Kidney epithelial cell (primary cell): ENCODE results near the gene ZBTB43. TPM values are rescaled to one million over a fixed set of nuclear protein-coding genes. Genes with fewer than 3 reads are reported as not detected.
"Not testable (repeated sequence)": the region's sequence is repeated elsewhere in the genome, so short reads cannot be mapped to it uniquely, and the experiment has no call there.

ENCODE experiments used
- DNase-seq: peaks from one replicate; pipeline ENCODE4 v3.0.0-alpha.2; 2010; ENCODE audit warnings: low read depth
- H3K27me3 ChIP-seq: 2 replicates; pipeline ENCODE4 v1.6.0; 2011; ENCODE audit warnings: low read length; ENCODE audit not compliant: control insufficient read depth, insufficient read depth
- H3K36me3 ChIP-seq: 2 replicates; pipeline ENCODE4 v1.5.1; 2011; ENCODE audit warnings: low read length; ENCODE audit not compliant: control insufficient read depth, insufficient read depth
- H3K4me3 ChIP-seq: 2 replicates; pipeline ENCODE4 v1.5.1; 2011; ENCODE audit warnings: low read depth, mild to moderate bottlenecking, control low read depth, low read length
- CTCF ChIP-seq: IDR thresholded peaks from 2 replicates; pipeline ENCODE4 v1.5.1; 2011; ENCODE audit warnings: mild to moderate bottlenecking, moderate library complexity, low read length, control low read depth, inconsistent platforms; ENCODE audit not compliant: insufficient read depth, poor library complexity, severe bottlenecking
- total RNA-seq: library from RNA; depleted of rRNA; stranded (reverse); fragments of >200 nt; gene quantifications from 2 replicates; pipeline ENCODE4 v1.2.3, GENCODE V29; 2015

The ZBTB43 gene
- total RNA-seq, 1 donor from 2014 or later = 11.8 TPM

- H3K36me3 ChIP-seq = no peaks in the 10 kb centered on the region
- no peak for DNase-seq
These were observed 13.6 kb downstream of the ZBTB43 start for GRCh38 chr9:126818482-126818881.

GRCh38 chr9:126819482-126819881 lies 14.6 kb downstream of the ZBTB43 start:
- TF ChIP-seq CTCF = no peak
- Histone ChIP-seq H3K27me3 (no peaks in the 10 kb centered on the region), H3K36me3 (no peaks in the 10 kb centered on the region), H3K4me3 (no peak overlapping the region)
- no peak for DNase-seq

More at GRCh38 chr9:126818482-126818881, 13.6 kb downstream of the ZBTB43 start:
- no peak for TF ChIP-seq CTCF
- H3K27me3 ChIP-seq = no peaks in the 10 kb centered on the region
- no peak overlapping the region for H3K4me3 ChIP-seq

GRCh38 chr9:126822278-126822677 lies 17.4 kb downstream of the ZBTB43 start:
- H3K4me3 ChIP-seq = no peak overlapping the region
- H3K36me3 ChIP-seq = no peaks in the 10 kb centered on the region
- no peak for DNase-seq
- TF ChIP-seq CTCF = no peak
- no peaks in the 10 kb centered on the region for H3K27me3 ChIP-seq

- Histone ChIP-seq H3K27me3 (no peaks in the 10 kb centered on the region), H3K36me3 (no peaks in the 10 kb centered on the region), H3K4me3 (no peak overlapping the region)
- no peak for DNase-seq
- no peak for TF ChIP-seq CTCF
These were observed 18.0 kb downstream of the ZBTB43 start for GRCh38 chr9:126822873-126823272.

GRCh38 chr9:126824052-126824451 lies 19.2 kb downstream of the ZBTB43 start:
- DNase-seq, H3K4me3 ChIP-seq, H3K36me3 ChIP-seq, H3K27me3 ChIP-seq: not testable (repeated sequence)

- TF ChIP-seq CTCF = no peak
- Histone ChIP-seq H3K36me3 (no peaks in the 10 kb centered on the region), H3K4me3 (no peak overlapping the region), H3K27me3 (no peaks in the 10 kb centered on the region)
- DNase-seq = no peak
These were observed 22.4 kb downstream of the ZBTB43 start for GRCh38 chr9:126827227-126827626.

- H3K4me3 ChIP-seq = no peak overlapping the region
- TF ChIP-seq CTCF = no peak
- H3K27me3 ChIP-seq = no peaks in the 10 kb centered on the region
- DNase-seq = no peak
- H3K36me3 ChIP-seq = peaks cover 1% of the 10 kb centered on the region
These were observed 24.2 kb downstream of the ZBTB43 start for GRCh38 chr9:126829035-126829434.
